ENCODE measurements around the gene TFRC.

DNA sequence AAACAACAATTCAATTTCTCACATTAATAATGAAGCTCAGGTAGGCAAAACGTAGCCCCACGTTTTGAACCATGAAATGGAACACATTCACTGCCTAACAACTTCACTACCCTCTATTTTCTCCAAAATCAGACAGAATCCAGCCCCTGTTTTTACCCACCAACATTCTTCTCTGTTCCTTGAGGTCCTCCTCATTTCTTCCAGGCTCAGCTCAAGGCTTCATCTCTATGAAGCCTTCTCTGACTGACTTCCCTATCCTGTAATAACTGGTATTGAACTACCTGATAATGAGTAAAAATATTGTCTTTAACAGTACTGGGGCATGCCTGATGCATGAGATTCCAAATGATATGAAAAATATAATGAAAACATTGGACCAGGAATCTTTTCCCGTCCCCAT is 2.2 kb downstream of the TFRC start:
- TF ChIP-seq, protein P1, sequence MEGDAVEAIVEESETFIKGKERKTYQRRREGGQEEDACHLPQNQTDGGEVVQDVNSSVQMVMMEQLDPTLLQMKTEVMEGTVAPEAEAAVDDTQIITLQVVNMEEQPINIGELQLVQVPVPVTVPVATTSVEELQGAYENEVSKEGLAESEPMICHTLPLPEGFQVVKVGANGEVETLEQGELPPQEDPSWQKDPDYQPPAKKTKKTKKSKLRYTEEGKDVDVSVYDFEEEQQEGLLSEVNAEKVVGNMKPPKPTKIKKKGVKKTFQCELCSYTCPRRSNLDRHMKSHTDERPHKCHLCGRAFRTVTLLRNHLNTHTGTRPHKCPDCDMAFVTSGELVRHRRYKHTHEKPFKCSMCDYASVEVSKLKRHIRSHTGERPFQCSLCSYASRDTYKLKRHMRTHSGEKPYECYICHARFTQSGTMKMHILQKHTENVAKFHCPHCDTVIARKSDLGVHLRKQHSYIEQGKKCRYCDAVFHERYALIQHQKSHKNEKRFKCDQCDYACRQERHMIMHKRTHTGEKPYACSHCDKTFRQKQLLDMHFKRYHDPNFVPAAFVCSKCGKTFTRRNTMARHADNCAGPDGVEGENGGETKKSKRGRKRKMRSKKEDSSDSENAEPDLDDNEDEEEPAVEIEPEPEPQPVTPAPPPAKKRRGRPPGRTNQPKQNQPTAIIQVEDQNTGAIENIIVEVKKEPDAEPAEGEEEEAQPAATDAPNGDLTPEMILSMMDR (IDR thresholded peaks at IDR 0.05): no peak
- TF ChIP-seq REST (IDR thresholded peaks at IDR 0.05; ENCODE audit: insufficient read depth in 1 of 2, low read depth in 2 of 2, low read length in 1 of 2) (no peak), POLR2AphosphoS5 (IDR thresholded peaks at IDR 0.05; ENCODE audit: low read depth, low read length) (no peak)

All from Panc1 (cell line).